HepG2 (cell line): Measurements from ENCODE around the gene THADA. TPM values are rescaled to one million over a fixed set of nuclear protein-coding genes. Genes with fewer than 3 reads are reported as not detected.

Experiments
- ATAC-seq: fragments of 200-7000 bp; cut with Tn5 transposase; 3 replicates; pipeline ENCODE4 v1.9.1; 2020; ENCODE audit warnings: mild to moderate bottlenecking, moderate library complexity
- BruUV-seq: library from RNA; stranded (reverse); fragments of 400-500 nt; replicated peaks from 2 replicates; lab custom pipeline; 2021; lab: Mats Ljungman, UMichigan
- CTCF ChIA-PET: fragments of 300-600 bp; formaldehyde crosslinking; extraction: SDS; loops from one replicate; lab custom pipeline; 2021; ENCODE audit warnings: low total read pairs, inconsistent platforms, low intra/inter-chr PET ratio; lab: Yijun Ruan, JAX
- POLR2A ChIA-PET: fragments of 350-600 bp; sonication (Branson Sonifier 250); formaldehyde crosslinking; loops from one replicate; lab custom pipeline; 2020; ENCODE audit warnings: antibody characterized with exemption, inconsistent platforms; lab: Yijun Ruan, JAX
- DNase-seq: peaks from one replicate; pipeline ENCODE4 v3.0.0-alpha.2; 2015; ENCODE audit warnings: low spot score
- FAIRE-seq: peaks from 3 replicates; lab custom pipeline; 2011; peaks lifted over from hg19 to GRCh38; lab: Jason Lieb, UNC
- H2AFZ ChIP-seq: one replicate; pipeline ENCODE4 v1.6.1; 2011; ENCODE audit warnings: low read length, inconsistent platforms
- H3K27ac ChIP-seq: fragments of 300-600 bp; 3 replicates; pipeline ENCODE4 v1.8.0; 2011; ENCODE audit warnings: mixed run types, mild to moderate bottlenecking, mixed read lengths, low read length, inconsistent platforms; ENCODE audit not compliant: insufficient read depth; ENCODE audit errors: extremely low read length
- H3K27me3 ChIP-seq, 2 experiments: fragments of 200-600 bp in 1 of 2; 2 replicates in 1 of 2; 3 replicates in 1 of 2; pipeline versions ENCODE4 v1.6.0 to v1.8.0; 2011; ENCODE audit warnings: low read length in 2 of 2, mild to moderate bottlenecking in 2 of 2, moderate library complexity in 2 of 2, inconsistent platforms in 1 of 2; ENCODE audit not compliant: insufficient read depth in 2 of 2, control insufficient read depth in 1 of 2
- H3K36me3 ChIP-seq, 2 experiments: fragments of 200-600 bp in 1 of 2; replicated peaks in 1 of 2; 2 replicates in 1 of 2; 3 replicates in 1 of 2; pipeline versions ENCODE4 v1.5.1 to v1.8.0; 2011; ENCODE audit warnings: low read length in 2 of 2, inconsistent platforms in 1 of 2; ENCODE audit not compliant: insufficient read depth in 2 of 2, control insufficient read depth in 1 of 2
- H3K4me1 ChIP-seq: 2 replicates; pipeline ENCODE4 v1.5.1; 2012; ENCODE audit warnings: low read length, inconsistent platforms; ENCODE audit not compliant: insufficient read depth
- H3K4me2 ChIP-seq: 2 replicates; pipeline ENCODE4 v1.6.0; 2011; ENCODE audit warnings: low read depth, low read length, inconsistent platforms
- H3K4me3 ChIP-seq, 3 experiments: fragments of 200-600 bp in 1 of 3; sonication (generic), shearing (Covaris generic) in 1 of 3; replicated peaks in 1 of 3; 2 replicates each; pipeline ENCODE4 v1.5.1; 2011 to 2016; ENCODE audit warnings: low read length in 3 of 3, inconsistent platforms in 2 of 3, low read depth in 2 of 3, mild to moderate bottlenecking in 2 of 3, control low read depth in 1 of 3, mixed read lengths in 1 of 3; ENCODE audit not compliant: insufficient read depth in 1 of 3
- H3K79me2 ChIP-seq: one replicate; pipeline ENCODE4 v1.6.1; 2011; ENCODE audit warnings: low read length, inconsistent platforms; ENCODE audit not compliant: insufficient read depth
- H3K9ac ChIP-seq: 2 replicates; pipeline ENCODE4 v1.6.0; 2011; ENCODE audit warnings: mild to moderate bottlenecking, low read depth, low read length, inconsistent platforms; ENCODE audit not compliant: insufficient read depth
- H3K9me3 ChIP-seq: 2 replicates; pipeline ENCODE4 v1.5.1; 2012; ENCODE audit warnings: mild to moderate bottlenecking, low read length
- H4K20me1 ChIP-seq: 2 replicates; pipeline ENCODE4 v1.6.0; 2011; ENCODE audit warnings: inconsistent platforms, mild to moderate bottlenecking, low read length, moderate library complexity; ENCODE audit not compliant: insufficient read depth
- CBFB ChIP-seq: sonication (generic); formaldehyde crosslinking; IDR thresholded peaks from 2 replicates; pipeline ENCODE4 v1.4.0; 2020; ENCODE audit warnings: missing genetic modification reagents
- CEBPB ChIP-seq: IDR thresholded peaks from 2 replicates; pipeline ENCODE4 v1.6.1; 2011; ENCODE audit warnings: low read depth, low read length, improper control_type of control experiment, borderline replicate concordance
- PPARG ChIP-seq: conservative IDR thresholded peaks from 2 replicates; pipeline ENCODE4 v1.6.1; 2016; ENCODE audit warnings: missing biosample characterization, missing genetic modification reagents
- ZC3H4 ChIP-seq: sonication (generic); formaldehyde crosslinking; IDR thresholded peaks from 2 replicates; pipeline ENCODE4 v1.4.0; 2020; ENCODE audit warnings: missing genetic modification reagents, borderline replicate concordance
- ZNF788 ChIP-seq: sonication (generic); formaldehyde crosslinking; IDR thresholded peaks from 2 replicates; pipeline ENCODE4 v1.5.0; 2020; ENCODE audit warnings: mild to moderate bottlenecking, missing genetic modification reagents, borderline replicate concordance
- WGBS: methylation state at CpG from one replicate; pipeline ENCODE4 v1.1.6; 2017; ENCODE audit warnings: low lambda C conversion rate; 5-methylcytosine and 5-hydroxymethylcytosine counted together
- in situ Hi-C: cut with HindIII; loops from 2 replicates; pipeline ENCODE4 v1.10.0; 2017; ENCODE audit warnings: low pct_unique_long_range_greater_than_20kb; ENCODE audit not compliant: extremely low pct_ligation_motif_present
- intact Hi-C: fragments of 100-400 bp; cut with micrococcal nuclease; formaldehyde crosslinking; loops from one replicate; pipeline ENCODE4 v1.10.0; 2022; ENCODE audit not compliant: unreplicated experiment
- polyA plus RNA-seq, 8 experiments: library from polyadenylated mRNA; depleted of rRNA in 3 of 8; stranded (reverse) in 7 of 8; unstranded in 1 of 8; fragments of >200 nt; fragmentation: Illumina TruSeq in 4 of 8; extraction: Trizol in 4 of 8; gene quantifications; 2 replicates each; pipeline versions ENCODE4 v1.2.1 to v1.2.3, GENCODE V29; 2011 to 2016; ENCODE audit warnings: low read depth in 4 of 8, missing spikeins in 1 of 8, mixed read lengths in 1 of 8; ENCODE audit not compliant: insufficient read depth in 1 of 8
- total RNA-seq, 5 experiments: library from RNA; depleted of rRNA; stranded (reverse); fragments of >200 nt; fragmentation: Illumina TruSeq; extraction: Trizol; gene quantifications; 2 replicates each; pipeline ENCODE4 v1.2.3, GENCODE V29; 2016; ENCODE audit warnings: low read depth in 1 of 5
- TF ChIP-seq, protein P1 (sequence below): sonication (generic); formaldehyde crosslinking; IDR thresholded peaks from 2 replicates; pipeline ENCODE4 v1.5.1; 2020; ENCODE audit warnings: missing genetic modification reagents, mild to moderate bottlenecking, borderline replicate concordance
- TF ChIP-seq, protein P2 (sequence below): sonication (generic); formaldehyde crosslinking; IDR thresholded peaks from 2 replicates; pipeline ENCODE4 v1.4.0; 2020; ENCODE audit warnings: mild to moderate bottlenecking, missing genetic modification reagents
- TF ChIP-seq, protein P3 (sequence below): sonication (generic); formaldehyde crosslinking; conservative IDR thresholded peaks from 2 replicates; pipeline ENCODE4 v1.5.0; 2020; ENCODE audit warnings: missing genetic modification reagents
- TF ChIP-seq, protein P4 (sequence below): sonication (generic); formaldehyde crosslinking; IDR thresholded peaks from 2 replicates; pipeline ENCODE4 v1.9.0; 2022; ENCODE audit warnings: low read depth, missing genetic modification reagents
- TF ChIP-seq, protein P5 (sequence below), 2 experiments: fragments of 450-650 bp in 1 of 2; sonication (generic) in 1 of 2; formaldehyde crosslinking; IDR thresholded peaks; 2 replicates each; pipeline versions ENCODE4 v1.5.0 to v1.8.0; 2020 to 2022; ENCODE audit warnings: mild to moderate bottlenecking in 1 of 2, missing genetic modification reagents in 1 of 2
- TF ChIP-seq, protein P6 (sequence below): sonication (generic); formaldehyde crosslinking; IDR thresholded peaks from 2 replicates; pipeline ENCODE4 v1.9.0; 2022; ENCODE audit warnings: missing genetic modification reagents, mild to moderate bottlenecking, borderline replicate concordance
- TF ChIP-seq, protein P7 (sequence below): sonication (generic); formaldehyde crosslinking; IDR thresholded peaks from 2 replicates; pipeline ENCODE4 v1.4.0; 2020; ENCODE audit warnings: missing genetic modification reagents, borderline replicate concordance

The THADA gene
- total and polyA plus RNA-seq, 2 of the 13 experiments (the other 11 are each of a cell fraction or from before 2014, with no cell fraction given), result 12.7 to 21.7 TPM

DNA sequence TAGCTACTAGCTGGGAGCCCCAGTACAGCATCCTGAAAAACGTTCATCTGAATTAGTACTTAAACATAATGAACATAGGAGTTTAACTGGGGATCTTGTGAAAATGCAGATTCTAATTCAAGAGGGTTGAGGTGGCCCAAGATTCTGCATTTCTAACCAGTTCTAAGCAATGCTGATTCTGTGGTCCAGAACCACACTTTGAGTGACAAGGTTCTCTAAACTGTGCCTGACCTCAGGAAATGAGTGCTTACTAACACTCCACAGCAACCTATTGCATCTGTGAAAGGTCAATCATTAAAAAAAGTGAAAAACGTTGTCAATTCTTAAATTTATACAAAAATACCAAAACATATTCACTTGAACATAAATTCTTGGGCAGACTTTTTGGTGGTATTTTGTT lies 212.3 kb downstream of the THADA start:
- H2AFZ ChIP-seq, result no peak overlapping the region
- no peak for ATAC-seq
- H3K27ac ChIP-seq, result no peak overlapping the region
- BruUV-seq, result no TSS peak
- H3K4me2 ChIP-seq, result no peak overlapping the region
- no peaks in the 10 kb centered on the region for H3K36me3 ChIP-seq
- in situ Hi-C loops, result no loop called here
- H3K9ac ChIP-seq, result no peak overlapping the region
- CTCF ChIA-PET, result no interaction called here
- 71% methylated on average over 2 of the region's 2 CpGs for WGBS
- no peaks in the 10 kb centered on the region for H4K20me1 ChIP-seq
- no peak for FAIRE-seq
- POLR2A ChIA-PET, result no interaction called here
- H3K4me1 ChIP-seq, result peaks cover 38% of the 10 kb centered on the region
- H3K4me3 ChIP-seq, result no peak overlapping the region
- intact Hi-C loops, result no loop called here
- DNase-seq, result no peak
- H3K79me2 ChIP-seq, result no peaks in the 10 kb centered on the region
- H3K27me3 ChIP-seq, result no peaks in the 10 kb centered on the region
- no peaks in the 10 kb centered on the region for H3K9me3 ChIP-seq
- TF ChIP-seq, protein P1, sequence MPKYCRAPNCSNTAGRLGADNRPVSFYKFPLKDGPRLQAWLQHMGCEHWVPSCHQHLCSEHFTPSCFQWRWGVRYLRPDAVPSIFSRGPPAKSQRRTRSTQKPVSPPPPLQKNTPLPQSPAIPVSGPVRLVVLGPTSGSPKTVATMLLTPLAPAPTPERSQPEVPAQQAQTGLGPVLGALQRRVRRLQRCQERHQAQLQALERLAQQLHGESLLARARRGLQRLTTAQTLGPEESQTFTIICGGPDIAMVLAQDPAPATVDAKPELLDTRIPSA, result no peak
- TF ChIP-seq ZC3H4 (CRISPR knock-in tag) (no peak), ZNF788 (CRISPR knock-in tag) (no peak), PPARG (CRISPR knock-in tag) (no peak), CEBPB (no peak), CBFB (CRISPR knock-in tag) (no peak)
- TF ChIP-seq, protein P2, sequence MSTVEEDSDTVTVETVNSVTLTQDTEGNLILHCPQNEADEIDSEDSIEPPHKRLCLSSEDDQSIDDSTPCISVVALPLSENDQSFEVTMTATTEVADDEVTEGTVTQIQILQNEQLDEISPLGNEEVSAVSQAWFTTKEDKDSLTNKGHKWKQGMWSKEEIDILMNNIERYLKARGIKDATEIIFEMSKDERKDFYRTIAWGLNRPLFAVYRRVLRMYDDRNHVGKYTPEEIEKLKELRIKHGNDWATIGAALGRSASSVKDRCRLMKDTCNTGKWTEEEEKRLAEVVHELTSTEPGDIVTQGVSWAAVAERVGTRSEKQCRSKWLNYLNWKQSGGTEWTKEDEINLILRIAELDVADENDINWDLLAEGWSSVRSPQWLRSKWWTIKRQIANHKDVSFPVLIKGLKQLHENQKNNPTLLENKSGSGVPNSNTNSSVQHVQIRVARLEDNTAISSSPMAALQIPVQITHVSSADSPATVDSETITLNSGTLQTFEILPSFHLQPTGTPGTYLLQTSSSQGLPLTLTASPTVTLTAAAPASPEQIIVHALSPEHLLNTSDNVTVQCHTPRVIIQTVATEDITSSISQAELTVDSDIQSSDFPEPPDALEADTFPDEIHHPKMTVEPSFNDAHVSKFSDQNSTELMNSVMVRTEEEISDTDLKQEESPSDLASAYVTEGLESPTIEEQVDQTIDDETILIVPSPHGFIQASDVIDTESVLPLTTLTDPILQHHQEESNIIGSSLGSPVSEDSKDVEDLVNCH, result no peak
- TF ChIP-seq, protein P3, sequence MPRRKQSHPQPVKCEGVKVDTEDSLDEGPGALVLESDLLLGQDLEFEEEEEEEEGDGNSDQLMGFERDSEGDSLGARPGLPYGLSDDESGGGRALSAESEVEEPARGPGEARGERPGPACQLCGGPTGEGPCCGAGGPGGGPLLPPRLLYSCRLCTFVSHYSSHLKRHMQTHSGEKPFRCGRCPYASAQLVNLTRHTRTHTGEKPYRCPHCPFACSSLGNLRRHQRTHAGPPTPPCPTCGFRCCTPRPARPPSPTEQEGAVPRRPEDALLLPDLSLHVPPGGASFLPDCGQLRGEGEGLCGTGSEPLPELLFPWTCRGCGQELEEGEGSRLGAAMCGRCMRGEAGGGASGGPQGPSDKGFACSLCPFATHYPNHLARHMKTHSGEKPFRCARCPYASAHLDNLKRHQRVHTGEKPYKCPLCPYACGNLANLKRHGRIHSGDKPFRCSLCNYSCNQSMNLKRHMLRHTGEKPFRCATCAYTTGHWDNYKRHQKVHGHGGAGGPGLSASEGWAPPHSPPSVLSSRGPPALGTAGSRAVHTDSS (CRISPR knock-in tag), result no peak
- TF ChIP-seq, protein P4, sequence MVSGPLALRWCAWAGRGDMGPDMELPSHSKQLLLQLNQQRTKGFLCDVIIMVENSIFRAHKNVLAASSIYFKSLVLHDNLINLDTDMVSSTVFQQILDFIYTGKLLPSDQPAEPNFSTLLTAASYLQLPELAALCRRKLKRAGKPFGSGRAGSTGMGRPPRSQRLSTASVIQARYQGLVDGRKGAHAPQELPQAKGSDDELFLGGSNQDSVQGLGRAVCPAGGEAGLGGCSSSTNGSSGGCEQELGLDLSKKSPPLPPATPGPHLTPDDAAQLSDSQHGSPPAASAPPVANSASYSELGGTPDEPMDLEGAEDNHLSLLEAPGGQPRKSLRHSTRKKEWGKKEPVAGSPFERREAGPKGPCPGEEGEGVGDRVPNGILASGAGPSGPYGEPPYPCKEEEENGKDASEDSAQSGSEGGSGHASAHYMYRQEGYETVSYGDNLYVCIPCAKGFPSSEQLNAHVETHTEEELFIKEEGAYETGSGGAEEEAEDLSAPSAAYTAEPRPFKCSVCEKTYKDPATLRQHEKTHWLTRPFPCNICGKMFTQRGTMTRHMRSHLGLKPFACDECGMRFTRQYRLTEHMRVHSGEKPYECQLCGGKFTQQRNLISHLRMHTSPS (CRISPR knock-in tag), result no peak
- TF ChIP-seq, protein P5, sequence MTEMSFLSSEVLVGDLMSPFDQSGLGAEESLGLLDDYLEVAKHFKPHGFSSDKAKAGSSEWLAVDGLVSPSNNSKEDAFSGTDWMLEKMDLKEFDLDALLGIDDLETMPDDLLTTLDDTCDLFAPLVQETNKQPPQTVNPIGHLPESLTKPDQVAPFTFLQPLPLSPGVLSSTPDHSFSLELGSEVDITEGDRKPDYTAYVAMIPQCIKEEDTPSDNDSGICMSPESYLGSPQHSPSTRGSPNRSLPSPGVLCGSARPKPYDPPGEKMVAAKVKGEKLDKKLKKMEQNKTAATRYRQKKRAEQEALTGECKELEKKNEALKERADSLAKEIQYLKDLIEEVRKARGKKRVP (CRISPR knock-in tag; IDR thresholded peaks at IDR 0.05), result no peak
- TF ChIP-seq, protein P6, sequence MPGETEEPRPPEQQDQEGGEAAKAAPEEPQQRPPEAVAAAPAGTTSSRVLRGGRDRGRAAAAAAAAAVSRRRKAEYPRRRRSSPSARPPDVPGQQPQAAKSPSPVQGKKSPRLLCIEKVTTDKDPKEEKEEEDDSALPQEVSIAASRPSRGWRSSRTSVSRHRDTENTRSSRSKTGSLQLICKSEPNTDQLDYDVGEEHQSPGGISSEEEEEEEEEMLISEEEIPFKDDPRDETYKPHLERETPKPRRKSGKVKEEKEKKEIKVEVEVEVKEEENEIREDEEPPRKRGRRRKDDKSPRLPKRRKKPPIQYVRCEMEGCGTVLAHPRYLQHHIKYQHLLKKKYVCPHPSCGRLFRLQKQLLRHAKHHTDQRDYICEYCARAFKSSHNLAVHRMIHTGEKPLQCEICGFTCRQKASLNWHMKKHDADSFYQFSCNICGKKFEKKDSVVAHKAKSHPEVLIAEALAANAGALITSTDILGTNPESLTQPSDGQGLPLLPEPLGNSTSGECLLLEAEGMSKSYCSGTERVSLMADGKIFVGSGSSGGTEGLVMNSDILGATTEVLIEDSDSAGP (CRISPR knock-in tag), result no peak
- TF ChIP-seq, protein P7, sequence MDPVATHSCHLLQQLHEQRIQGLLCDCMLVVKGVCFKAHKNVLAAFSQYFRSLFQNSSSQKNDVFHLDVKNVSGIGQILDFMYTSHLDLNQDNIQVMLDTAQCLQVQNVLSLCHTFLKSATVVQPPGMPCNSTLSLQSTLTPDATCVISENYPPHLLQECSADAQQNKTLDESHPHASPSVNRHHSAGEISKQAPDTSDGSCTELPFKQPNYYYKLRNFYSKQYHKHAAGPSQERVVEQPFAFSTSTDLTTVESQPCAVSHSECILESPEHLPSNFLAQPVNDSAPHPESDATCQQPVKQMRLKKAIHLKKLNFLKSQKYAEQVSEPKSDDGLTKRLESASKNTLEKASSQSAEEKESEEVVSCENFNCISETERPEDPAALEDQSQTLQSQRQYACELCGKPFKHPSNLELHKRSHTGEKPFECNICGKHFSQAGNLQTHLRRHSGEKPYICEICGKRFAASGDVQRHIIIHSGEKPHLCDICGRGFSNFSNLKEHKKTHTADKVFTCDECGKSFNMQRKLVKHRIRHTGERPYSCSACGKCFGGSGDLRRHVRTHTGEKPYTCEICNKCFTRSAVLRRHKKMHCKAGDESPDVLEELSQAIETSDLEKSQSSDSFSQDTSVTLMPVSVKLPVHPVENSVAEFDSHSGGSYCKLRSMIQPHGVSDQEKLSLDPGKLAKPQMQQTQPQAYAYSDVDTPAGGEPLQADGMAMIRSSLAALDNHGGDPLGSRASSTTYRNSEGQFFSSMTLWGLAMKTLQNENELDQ (CRISPR knock-in tag), result no peak
